Ishikawa (cell line): ENCODE results near the gene SYT1.

Experiments used
- CEBPB ChIP-seq: IDR thresholded peaks from 2 replicates; pipeline ENCODE4 v1.6.1; 2012
- CREB1 ChIP-seq: IDR thresholded peaks from 2 replicates; pipeline ENCODE4 v1.6.1; 2012; ENCODE audit warnings: low read depth
- EGR1 ChIP-seq: IDR thresholded peaks from 2 replicates; pipeline ENCODE4 v1.6.1; 2012
- EP300 ChIP-seq: IDR thresholded peaks from 2 replicates; pipeline ENCODE4 v1.6.1; 2012; ENCODE audit warnings: borderline replicate concordance
- FOXM1 ChIP-seq: IDR thresholded peaks from 2 replicates; pipeline ENCODE4 v1.6.1; 2012; ENCODE audit warnings: low read depth, borderline replicate concordance
- NFIC ChIP-seq: IDR thresholded peaks from 2 replicates; pipeline ENCODE4 v1.6.1; 2012
- RAD21 ChIP-seq: IDR thresholded peaks from 2 replicates; pipeline ENCODE4 v1.6.1; 2012; ENCODE audit warnings: low read depth
- TAF1 ChIP-seq: IDR thresholded peaks from 2 replicates; pipeline ENCODE4 v1.6.1; 2012; ENCODE audit warnings: low read depth, mild to moderate bottlenecking
- TCF12 ChIP-seq: IDR thresholded peaks from 2 replicates; pipeline ENCODE4 v1.6.1; 2012; ENCODE audit warnings: low read depth
- TEAD4 ChIP-seq: IDR thresholded peaks from 2 replicates; pipeline ENCODE4 v1.6.1; 2012
- YY1 ChIP-seq: IDR thresholded peaks from 2 replicates; pipeline ENCODE4 v1.6.1; 2012; ENCODE audit warnings: low read depth
- ZBTB7A ChIP-seq: IDR thresholded peaks from 2 replicates; pipeline ENCODE4 v1.6.1; 2012; ENCODE audit warnings: low read depth
- TF ChIP-seq, protein P1 (sequence below): IDR thresholded peaks from 2 replicates; pipeline ENCODE4 v1.6.1; 2012; ENCODE audit warnings: low read depth, mild to moderate bottlenecking
- TF ChIP-seq, protein P2 (sequence below): IDR thresholded peaks from 2 replicates; pipeline ENCODE4 v1.6.1; 2012
- TF ChIP-seq, protein P3 (sequence below): IDR thresholded peaks from 2 replicates; pipeline ENCODE4 v1.6.1; 2012

The SYT1 gene

DNA sequence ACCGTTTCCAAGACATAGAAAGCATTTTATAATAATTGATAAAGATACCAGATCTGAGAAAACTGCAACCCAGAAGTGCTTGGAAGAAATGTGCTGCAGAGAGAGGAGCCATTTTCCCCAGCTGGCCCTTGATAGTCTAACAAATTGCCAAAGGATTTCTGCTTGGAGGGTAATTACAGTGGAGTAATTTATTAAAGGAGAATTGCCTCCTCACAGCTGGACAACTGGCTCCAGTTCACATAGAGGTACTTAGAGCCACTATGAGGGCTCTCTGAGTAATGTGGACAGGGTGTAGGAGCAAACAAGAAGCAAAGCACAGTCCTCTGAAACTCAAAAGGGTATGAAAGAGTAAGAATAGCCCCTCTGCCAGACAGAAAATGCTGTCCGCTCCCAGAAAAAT, 335.6 kb downstream of the SYT1 start:
- TF ChIP-seq CEBPB (no peak), TEAD4 (no peak), FOXM1 (no peak), ZBTB7A (no peak), TAF1 (no peak), CREB1 (no peak), TCF12 (no peak)
- TF ChIP-seq, protein P1, sequence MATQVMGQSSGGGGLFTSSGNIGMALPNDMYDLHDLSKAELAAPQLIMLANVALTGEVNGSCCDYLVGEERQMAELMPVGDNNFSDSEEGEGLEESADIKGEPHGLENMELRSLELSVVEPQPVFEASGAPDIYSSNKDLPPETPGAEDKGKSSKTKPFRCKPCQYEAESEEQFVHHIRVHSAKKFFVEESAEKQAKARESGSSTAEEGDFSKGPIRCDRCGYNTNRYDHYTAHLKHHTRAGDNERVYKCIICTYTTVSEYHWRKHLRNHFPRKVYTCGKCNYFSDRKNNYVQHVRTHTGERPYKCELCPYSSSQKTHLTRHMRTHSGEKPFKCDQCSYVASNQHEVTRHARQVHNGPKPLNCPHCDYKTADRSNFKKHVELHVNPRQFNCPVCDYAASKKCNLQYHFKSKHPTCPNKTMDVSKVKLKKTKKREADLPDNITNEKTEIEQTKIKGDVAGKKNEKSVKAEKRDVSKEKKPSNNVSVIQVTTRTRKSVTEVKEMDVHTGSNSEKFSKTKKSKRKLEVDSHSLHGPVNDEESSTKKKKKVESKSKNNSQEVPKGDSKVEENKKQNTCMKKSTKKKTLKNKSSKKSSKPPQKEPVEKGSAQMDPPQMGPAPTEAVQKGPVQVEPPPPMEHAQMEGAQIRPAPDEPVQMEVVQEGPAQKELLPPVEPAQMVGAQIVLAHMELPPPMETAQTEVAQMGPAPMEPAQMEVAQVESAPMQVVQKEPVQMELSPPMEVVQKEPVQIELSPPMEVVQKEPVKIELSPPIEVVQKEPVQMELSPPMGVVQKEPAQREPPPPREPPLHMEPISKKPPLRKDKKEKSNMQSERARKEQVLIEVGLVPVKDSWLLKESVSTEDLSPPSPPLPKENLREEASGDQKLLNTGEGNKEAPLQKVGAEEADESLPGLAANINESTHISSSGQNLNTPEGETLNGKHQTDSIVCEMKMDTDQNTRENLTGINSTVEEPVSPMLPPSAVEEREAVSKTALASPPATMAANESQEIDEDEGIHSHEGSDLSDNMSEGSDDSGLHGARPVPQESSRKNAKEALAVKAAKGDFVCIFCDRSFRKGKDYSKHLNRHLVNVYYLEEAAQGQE: no peak
- TF ChIP-seq, protein P2, sequence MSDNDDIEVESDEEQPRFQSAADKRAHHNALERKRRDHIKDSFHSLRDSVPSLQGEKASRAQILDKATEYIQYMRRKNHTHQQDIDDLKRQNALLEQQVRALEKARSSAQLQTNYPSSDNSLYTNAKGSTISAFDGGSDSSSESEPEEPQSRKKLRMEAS: no peak
- TF ChIP-seq, protein P3, sequence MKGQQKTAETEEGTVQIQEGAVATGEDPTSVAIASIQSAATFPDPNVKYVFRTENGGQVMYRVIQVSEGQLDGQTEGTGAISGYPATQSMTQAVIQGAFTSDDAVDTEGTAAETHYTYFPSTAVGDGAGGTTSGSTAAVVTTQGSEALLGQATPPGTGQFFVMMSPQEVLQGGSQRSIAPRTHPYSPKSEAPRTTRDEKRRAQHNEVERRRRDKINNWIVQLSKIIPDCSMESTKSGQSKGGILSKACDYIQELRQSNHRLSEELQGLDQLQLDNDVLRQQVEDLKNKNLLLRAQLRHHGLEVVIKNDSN: no peak

DNA sequence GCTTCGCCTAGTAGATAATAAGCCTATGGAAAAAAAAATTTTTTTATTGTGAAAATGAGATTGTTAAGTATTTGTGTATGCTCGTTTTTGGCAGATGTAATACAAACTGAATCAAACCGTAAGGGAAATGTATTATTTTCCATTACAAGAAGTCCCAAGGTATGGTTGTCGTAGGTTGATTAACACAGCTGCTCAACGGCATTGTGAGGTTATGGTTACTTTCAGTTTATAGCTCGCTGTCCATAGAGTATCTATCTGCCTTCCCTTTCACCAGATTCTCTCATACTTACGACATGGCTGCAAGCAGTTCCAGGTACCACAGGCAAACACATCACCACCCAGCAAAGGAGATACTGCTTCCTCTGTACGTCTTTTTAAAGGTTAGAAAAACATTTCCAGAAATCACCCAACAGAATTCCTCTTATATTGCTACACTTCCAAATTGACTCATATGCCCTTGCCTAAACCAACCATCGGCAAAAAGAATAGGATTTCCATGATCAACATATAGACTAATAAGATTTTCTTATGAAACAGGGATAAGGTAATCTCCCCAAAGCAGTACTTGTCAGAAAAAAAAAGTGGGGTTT, 338.6 kb downstream of the SYT1 start:
- no peak for TF ChIP-seq RAD21
- no peak for TF ChIP-seq NFIC
- TF ChIP-seq, protein P2: no peak
- TF ChIP-seq FOXM1: no peak

DNA sequence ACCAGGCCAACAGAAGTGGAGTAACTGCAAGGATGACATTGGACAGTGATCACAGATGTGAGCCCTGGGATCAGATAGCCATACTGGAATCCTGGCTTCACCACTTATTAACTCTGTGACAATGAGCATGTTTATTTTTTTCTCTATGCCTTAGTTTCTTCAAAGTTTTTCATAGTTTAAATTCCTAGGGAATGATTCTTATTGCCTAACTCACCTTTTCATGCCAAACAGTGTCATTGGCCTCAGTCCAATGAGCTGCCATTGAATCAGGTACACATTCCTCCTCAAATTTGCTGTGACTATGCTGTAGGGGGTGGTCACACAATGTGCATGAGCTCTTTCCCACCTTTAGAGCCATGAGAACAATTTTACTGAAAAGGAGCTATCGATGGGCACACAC, 342.3 kb downstream of the SYT1 start:
- TF ChIP-seq NFIC (peak; percentile 41; the same call in 1 of the 2 replicates), TEAD4 (peak; percentile 19; the same call in 1 of the 2 replicates), EGR1 (no peak)

DNA sequence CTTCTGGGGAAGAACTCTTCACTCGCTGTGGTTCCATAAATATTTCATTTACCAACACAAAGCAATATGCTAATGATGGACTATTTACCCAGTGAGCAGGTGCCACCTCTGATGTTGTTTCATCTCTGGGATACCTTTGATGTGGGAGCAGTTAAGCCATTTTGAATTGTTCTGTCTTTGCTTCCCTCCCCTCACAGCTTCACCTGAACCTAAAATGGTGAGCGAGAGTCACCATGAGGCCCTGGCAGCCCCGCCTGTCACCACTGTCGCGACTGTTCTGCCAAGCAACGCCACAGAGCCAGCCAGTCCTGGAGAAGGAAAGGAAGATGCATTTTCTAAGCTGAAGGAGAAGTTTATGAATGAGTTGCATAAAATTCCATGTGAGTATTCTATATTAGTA, 352.7 kb downstream of the SYT1 start:
- TF ChIP-seq NFIC (no peak), YY1 (no peak), TEAD4 (no peak), FOXM1 (no peak), CREB1 (no peak), TCF12 (no peak), EP300 (no peak), ZBTB7A (no peak)

DNA sequence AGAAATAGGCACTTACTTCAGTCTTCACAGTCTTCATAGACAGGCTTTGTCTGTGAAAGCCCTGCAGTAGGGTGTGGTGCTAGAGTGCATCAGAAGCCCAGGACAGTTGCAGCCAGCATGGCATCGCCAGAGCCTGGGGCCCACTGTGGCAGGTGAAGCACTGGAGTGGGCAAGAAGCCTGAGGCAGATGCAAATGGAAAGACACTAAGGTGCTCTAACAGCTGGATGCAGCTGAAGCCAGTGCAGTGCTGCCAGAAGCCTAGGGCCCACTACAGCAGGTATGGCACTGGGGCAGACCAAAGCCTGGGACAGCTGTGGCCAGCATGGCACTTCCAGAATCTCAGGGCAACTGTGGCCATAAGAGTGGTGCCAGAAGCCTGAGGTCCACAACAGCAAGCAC, 358.6 kb downstream of the SYT1 start:
- no peak for TF ChIP-seq YY1
- TF ChIP-seq TAF1: no peak
- TF ChIP-seq TEAD4: no peak

DNA sequence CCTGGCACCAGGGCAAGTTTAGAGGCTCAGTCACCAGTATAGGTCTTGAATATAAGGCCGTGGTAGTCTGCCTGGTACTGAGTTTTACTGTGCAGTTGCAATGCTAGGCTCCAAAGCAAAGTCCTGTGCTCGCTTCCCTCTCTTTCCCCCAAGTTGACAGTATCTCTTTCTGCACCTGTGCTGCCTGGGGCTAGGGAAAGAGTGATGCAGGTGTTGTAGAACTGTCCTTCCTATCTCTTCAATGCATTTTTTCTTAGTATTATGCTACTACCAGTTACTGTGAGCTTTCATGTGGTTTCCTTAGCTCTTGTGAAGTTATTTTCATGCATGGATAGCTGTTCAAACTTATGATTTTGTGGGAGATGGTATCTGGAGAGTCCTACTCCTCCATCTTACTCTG, 359.2 kb downstream of the SYT1 start:
- TF ChIP-seq, protein P3: no peak
- TF ChIP-seq, protein P1: no peak
- TF ChIP-seq, protein P2: no peak
- no peak for TF ChIP-seq TAF1
- no peak for TF ChIP-seq RAD21
- no peak for TF ChIP-seq YY1
- TF ChIP-seq EGR1: no peak
- TF ChIP-seq NFIC: no peak
- TF ChIP-seq CREB1: no peak
- TF ChIP-seq CEBPB: no peak
- no peak for TF ChIP-seq TCF12
- TF ChIP-seq ZBTB7A: no peak
- no peak for TF ChIP-seq FOXM1
- no peak for TF ChIP-seq TEAD4
